GM18499 (cell line): Measurements from ENCODE around the gene GLI2.

Experiments used
- ATAC-seq: cut with Tn5 transposase; IDR thresholded peaks from one replicate; pipeline ENCODE4 v1.9.1; 2021; ENCODE audit warnings: moderate number of reproducible peaks; ENCODE audit not compliant: insufficient read depth, unreplicated experiment

The GLI2 gene

DNA sequence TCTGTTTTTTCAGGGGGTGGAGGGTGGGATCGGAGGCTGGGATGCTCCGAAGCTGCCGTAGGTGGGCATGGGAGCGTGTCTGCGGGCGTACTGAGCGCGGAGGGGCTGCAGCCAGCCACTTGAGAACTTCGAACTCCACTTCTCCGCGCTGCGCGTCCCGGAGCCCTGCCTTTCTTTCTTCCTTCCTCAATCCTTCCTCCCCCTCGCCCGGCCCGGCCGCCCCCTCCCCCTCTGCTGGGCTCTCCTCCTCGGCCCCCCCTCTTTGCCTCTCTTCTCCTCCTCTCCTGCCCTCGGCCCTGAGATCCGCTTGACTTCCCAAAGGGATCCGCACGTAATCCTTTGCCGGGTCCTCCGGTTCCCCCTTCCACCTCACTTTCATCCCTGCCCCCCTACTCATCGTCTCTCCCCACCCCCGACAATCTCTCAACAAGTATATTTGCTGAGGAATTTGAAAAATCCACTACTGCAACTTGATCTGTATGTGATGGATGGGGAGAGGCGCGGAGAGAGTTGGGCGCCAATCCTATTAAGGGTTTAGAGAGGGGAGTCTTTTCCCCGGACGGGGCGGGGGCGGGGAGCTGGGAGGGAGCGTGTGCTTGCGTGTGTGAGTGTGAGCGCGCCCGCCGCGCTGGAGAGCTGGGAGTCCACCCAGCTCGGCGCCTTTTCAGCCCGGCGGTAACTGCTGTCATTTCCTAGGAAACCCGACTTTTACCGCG, 1.1 kb downstream of the GLI2 start:
- ATAC-seq: no peak

DNA sequence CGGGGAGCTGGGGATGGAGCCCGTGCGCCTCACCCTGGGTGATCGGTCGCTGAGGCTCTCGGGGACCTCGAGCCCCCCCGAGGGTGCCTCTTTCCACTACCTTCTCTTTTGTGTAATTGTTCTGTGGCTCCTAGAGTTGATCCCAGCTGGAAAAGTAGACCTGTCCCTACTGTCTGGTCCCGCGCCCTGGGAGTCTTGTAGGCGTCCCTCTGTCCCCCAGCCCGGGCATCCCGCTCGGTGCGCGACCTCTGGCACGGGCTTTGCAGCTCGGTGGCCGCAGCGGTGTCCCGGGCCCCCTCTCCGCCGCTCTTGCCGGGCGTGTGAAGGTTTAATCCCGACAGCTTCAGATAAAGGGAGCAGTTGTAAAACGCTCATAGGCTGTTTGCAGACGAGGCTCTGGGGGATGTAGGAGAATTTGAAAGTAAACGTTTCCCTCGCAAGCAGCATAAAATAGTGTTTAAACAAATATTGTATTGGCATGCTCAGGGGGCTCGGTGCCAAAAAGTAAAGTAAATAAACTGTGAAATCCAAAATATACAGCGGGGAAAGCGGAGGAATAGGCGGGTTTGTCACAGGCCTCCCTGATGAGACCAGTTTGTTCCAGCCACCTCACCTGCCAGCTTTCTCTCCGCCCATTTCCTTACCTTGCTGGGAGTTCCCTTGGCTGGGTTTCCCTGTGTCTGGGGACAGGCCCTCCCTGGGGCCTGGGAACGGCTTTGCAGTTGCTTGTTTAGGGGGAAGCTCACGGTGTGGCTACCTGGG, 1.9 kb downstream of the GLI2 start:
- ATAC-seq: no peak

DNA sequence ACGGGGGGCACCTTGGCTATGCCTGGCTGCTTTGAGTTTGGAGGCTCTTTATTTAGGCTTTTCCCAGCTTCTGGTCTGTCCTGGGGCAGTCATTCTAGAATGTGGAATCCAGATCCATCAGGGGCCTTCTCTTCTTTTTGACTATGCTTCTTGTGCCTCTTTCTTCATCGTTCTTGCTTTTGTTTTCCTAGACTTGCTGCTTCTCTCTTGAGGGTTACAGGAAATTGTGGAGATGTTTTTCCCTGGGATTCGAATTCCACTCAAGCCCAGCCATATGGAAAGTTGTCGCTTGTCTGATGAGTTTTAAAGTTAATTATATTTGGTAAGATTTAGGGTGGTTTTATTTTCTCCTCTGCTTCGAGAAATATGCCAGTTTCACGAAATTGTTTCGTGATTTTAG, 2.4 kb downstream of the GLI2 start:
- no peak for ATAC-seq

DNA sequence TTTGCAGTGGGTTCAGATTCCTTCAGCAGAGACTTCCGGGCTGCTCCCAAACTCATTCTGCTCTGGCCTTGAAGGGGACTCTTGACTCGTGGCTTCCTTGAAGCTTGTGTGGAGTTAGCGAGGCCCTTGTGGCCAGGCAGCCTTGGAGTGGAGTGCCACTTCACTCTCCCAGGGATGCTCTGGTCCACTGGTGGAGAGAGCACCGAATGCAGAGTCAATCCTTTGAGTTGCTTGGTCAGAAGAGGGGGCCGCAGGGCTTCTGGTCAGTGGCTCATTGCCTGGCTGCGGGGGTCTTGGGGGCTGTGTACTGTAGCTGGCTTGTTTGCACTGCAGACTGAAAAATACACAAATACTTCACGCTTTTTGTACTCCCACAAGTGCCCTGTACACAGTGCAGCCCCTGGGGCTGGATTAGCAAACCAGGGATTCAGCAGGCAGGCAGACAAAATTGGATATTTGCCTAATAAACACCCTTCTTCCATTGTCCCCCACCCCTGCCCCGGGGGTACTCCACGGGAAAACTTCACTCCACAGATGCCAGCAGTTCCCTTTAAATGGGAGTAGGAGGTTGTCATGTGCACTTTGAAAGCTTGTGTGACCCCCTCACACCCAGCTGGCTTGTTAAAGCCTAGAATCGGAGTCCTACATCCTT, 3.2 kb downstream of the GLI2 start:
- ATAC-seq: no peak

DNA sequence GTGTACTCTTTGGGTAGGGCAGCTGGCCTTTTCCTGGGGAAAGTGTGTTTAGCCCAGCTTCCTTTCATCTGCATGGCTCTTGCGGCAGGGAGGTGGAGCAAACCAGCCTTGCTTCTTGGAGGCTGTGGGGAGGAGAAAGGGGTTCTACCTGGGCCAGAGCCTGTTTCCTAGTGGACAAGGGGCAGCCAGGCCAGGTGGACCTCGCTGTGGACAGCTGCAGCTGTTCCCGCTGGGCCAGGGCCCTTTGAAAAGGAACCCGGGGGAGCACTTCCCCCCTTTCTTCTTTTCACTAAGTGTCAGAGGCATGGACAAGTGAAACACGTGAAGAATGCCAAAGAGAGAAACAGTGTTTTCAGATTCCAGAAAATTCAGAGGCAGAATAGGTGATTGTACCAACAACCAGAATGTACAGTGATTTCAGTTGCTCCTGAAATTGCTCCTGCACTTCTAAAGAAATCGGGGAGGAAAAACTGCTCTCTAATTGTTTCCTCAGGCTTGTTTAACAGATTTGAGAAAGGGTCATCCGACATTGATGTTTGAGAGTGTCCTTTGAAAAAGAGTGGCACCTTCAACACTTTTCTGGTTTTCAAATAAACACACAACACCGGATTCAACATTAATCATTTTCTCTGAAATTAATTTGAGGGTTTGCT, 3.9 kb downstream of the GLI2 start:
- ATAC-seq: no peak

DNA sequence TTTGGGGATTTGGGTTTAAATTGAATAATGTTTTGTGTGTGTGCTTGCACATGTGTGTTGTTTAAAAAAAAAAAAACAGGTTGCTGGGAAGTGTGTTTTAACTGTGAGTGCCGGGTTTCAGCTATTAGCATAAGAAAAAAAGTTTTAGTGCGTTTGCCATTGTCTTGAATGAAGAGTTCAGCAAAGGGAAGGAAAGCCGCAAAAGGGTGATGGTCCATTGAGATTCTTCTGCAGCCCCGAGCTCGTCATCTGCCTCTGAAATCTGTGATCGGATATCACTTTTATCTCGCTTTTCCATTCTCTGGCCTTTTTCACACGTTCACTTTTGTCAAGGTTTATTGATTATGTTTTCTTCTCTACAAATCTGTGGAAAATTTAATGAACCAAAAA, 4.7 kb downstream of the GLI2 start:
- ATAC-seq: no peak

DNA sequence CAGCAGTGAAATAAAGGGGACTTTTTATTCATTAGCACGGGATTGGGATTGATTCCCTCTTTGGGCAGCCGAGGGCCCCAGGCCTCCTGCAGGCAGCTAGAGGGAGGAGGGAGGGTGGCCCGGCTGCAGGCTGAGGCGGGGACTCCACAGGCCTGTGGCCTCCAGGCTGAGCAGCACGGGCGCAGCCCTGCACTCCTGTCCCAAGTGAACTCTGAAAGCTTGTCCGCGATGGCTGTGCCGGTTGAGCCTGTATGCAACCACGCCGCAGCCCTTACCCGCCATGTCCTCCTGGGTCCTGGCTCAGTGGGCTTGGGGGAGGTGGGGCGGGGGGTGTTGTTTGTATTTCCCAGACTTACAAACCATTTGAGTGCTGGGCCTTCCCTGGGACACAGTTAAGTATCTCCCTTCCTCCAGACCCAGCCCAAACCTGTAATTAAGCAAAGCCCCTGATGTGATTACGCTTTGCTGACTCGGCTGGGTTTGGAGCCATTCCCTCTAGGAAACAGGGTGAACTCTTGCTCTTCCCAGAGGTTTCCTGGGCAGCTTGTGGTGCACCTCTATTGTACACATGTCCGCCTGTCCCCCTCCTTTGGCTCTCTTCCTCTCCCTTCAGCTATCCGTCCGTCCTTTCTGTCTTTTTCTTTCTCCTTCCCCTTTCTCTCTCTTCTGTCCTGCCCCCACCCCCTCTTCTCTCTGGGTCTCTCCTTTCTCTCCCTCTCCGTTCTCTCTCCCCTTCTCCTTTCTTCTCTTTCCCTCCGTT, 5.3 kb downstream of the GLI2 start:
- no peak for ATAC-seq

DNA sequence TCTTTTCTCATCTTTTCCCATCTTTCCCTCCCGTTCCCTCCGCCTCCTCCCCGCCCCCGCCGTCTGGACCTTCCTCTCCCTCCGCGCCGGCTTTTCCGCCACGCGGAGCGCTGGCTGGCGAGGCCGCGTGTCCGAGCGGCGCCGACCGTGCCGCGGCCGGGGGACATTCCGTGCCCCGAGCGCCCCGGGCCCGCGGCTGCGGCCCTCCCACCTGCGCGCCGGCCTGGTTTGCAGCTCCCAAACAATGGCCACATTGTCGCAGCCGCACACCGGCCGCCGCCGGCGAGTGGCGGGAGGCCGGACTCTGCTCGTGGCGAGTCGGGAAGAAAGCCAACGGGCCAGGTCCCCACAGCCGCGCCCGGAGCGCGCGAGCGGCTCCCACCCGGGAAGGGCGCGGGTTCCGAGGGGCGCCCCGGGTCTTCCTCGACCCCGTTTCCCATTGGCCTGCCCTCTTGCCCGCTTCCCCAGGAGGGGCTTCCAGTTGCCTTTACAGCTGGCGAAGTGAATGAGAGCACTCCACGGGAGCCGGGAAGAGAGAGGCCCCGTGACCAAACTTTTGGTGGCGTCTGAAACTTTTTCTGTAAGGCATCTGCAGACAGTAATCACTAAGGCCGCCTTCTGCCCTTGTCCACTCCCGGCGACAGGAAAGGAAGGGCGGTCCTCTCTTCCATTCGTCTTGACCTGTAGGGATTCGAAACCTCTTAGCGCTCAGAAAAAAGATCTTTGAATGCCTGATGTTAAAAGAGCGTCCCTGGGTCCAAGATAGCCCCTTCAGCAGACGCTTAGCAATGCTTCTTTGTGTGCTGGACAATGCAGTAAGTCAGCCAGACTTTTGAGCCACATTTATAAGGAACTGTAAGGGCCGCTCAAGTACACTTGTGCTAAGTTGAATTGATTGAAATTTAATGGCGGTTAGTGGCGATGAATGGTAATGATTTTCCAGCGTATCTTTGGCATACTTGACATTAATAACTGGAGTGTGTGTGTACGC, 6.2 kb downstream of the GLI2 start:
- ATAC-seq: no peak

DNA sequence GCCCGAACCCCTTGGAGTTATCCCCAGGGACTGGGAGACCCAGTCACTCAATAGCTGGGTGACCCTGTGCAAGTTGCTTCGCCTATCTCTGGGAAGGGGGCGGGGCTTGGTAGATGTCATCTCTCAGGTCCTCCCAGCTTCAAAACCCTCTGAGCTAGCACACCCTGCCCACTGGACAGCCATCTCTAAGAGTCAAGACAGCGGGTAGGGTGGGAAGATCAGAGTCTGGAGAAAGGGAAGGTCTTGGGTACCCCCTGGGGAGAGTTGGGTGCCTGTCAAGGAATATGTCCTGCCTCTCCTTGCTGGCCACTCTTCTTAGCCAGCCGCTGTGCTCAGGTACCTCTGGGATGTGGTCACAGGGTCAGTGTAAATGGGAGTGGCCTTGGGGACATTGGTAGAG, 8.0 kb downstream of the GLI2 start:
- ATAC-seq: no peak

DNA sequence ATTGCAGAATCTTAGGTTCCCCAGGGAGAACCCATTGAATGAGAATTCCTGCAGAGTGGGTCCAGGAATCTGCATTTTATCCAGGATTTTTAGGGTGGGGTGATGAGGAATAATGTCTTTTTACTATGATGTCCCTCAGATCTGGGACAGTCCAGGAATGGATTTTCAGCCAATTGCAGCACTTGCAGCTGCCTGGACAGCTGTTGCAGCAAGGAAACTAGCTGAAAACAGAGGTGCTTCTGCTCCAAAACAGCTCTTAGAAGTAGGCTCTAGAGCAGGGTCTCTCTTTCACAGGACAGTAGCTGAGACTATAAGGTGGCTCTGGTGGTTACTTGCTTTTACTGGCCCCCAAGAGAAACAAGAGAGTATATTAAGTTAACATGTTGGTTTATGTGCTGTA, 9.1 kb downstream of the GLI2 start:
- no peak for ATAC-seq

DNA sequence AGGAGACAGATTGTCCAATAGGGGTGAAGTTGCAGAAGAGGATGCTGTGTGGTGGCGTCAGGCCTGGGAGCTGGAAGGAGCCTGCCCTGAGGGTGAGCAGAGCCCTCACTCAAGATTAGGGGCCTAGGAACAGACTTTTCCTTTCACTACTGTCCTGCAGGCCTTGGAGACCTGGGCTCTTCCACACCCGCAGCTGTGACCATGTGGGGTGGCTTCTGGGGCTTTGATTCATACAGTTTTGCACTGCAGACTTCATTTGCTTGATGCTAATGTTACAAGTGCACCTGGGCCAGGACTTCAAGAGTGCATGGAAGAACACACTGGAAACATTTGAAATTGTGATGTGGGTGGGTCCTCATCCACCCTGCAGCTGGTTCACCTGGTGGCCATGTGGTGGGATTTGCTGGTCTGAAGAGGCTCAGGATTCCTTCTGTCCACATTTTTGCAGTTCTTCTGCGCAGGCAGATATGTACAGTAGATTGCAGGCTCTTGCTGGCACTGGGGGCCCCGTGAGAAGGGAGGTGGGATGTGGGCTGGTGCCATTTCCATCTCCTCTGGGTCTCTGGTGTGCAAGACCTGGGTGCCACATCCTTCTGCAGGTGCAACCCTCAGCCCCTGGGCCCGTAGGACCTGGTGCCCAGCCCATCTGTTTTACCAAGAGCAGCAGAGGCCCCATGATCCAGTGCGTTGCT, 9.9 kb downstream of the GLI2 start:
- no peak for ATAC-seq

DNA sequence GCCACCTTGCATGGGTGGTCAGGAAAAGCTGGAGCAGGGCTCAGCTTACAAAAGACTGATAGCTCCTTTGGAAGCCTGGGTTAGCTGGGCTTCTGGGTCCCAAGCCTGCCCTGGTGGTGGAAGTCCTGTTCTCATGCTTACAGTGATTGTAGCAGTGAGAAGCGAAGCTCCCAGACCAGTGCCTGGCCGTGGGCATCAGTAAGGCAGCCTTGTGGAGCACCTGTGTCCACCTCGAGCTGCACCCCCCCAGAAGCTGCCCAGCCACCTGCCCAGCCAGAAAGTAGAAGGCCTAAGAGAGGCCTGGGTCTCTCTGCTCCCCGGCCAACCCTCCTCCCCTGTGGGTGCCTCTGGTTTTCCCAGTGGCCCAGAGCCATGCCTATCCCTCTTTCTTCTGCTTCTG, 10.5 kb downstream of the GLI2 start:
- no peak for ATAC-seq

DNA sequence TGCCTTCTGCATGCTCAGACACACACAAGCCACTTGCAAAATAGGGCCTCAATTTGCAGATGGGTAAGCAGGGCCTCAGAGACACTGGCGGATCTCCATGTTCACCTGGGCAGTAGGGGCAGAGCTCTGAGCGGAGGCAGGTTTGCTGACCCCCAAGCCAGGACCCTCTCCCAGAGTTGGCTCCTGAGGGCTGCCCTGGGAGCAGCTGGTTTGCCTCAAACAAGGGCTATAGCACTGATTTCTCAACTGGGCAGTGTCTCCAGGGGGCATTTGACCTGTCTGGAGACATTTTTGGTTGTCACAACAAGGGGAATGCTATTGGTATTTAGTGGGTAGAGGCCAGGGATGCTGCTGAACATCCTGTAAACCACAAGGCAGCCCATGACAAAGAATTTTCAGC, 11.6 kb downstream of the GLI2 start:
- ATAC-seq: no peak

DNA sequence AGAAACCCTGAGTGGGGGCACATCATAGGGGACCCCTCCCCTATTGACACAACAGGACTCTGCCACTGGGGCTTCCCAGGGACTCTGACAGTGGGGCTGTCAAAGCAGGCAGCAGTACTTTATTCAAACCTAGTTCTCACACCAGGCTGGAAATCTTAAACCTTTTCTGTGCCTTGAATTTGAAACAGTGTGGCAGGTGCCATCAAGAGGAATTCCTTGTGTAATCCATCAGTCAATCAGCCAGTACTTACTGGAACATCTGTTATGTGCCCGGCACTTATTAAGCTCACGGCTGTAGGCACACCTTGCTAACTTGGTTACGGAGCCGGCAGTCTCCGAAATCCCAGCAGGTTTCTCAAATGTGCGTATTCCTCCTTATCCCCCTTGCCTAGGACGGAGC, 12.0 kb downstream of the GLI2 start:
- no peak for ATAC-seq

DNA sequence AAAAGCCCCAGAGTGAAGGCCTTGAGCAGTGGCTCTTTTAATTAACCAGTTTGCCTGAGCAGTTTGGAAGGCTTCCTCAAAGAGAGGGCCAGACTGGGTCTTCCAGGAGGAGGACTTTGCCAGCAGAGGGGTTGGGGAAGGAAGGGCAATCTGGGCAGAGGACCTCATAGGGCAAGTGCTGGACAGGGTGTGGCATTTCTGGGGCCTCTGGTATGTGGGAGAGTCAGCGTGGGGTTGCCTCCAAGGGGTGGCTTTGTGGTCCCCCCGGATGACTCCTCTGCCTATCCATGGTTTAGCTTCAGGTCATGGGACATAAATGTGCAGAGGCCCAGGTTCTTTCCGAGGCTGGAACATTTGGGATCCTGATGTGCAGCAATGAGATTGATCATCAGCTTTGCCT, 12.6 kb downstream of the GLI2 start:
- no peak for ATAC-seq

DNA sequence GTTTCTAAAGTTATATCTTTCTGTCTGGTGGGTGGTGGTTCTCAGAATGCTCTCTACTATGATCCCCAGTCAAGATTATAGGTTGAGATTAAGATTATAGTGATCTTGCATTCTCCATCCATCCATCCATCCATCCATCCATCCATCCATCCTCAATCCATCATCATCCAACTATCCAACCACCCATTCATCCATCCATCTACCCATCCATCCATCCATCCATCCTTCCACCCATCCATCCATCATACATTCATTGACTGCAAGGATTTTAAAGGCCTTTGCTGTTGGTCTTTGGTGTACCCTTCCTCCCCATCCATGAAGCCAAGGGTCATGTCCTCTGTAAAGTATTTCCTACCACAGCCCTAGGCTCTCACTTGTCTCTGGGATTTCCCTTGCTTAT, 13.1 kb downstream of the GLI2 start:
- ATAC-seq: no peak

DNA sequence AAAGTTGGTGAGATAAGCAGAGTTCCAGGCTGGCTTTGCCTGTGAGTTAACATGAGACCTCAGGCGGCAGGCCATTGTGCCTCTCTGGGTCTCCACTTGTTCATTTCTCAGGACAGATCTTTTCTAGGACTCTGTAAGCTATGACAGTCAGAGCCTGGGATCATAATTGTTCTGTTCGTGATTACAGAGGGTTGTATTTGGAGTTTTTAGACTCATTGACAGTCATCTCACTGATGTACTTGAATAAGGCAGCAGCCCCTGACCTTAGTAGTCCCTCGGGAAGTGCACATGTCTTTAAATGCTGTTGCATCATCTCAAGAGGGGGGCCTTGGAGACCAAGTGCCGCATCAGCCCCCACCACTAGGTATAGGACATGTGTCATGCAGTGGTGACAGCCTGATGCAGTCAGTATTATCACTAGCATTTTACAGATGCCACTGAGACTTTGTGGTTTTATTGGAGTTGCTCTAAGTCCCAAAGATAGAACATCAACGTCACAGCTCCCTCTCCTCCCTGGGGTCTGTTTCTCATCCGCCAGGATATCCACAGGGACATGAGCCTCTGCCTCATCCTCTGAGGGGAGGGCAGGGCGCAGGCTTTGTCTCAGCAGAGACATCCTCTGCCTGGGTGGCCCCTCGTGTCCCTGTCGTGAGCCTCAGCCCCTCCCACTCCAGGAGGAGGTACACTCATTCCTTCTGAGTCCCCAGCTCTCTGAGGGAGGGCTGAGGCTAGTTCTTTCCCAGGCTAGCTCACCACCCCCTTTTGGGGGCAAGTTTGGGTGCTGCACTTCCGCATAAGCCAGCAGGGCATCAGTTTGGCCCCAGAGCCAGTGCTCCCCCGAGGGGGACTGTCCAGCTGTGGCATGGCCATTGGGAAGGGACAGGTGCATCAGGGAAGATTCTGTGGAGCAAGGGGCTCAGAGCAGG, 14.1 kb downstream of the GLI2 start:
- ATAC-seq: no peak
